MG63 (cell line): Measurements from ENCODE around the gene GLTPD2. TPM values are rescaled to one million over a fixed set of nuclear protein-coding genes. Genes with fewer than 3 reads are reported as not detected.
A peak's percentile ranks its signal among the peaks of the same experiment; 100 is the strongest.
"Not testable (repeated sequence)": the region's sequence is repeated elsewhere in the genome, so short reads cannot be mapped to it uniquely, and the experiment has no call there.

Experiments
- DNase-seq: peaks from one replicate; pipeline ENCODE4 v3.0.0-alpha.2; 2020
- H3K27me3 ChIP-seq: fragments of 250-450 bp; sonication (Bioruptor Pico); 2 replicates; pipeline ENCODE4 v1.5.1; 2020; ENCODE audit warnings: mild to moderate bottlenecking, moderate library complexity
- H3K36me3 ChIP-seq: fragments of 250-450 bp; sonication (Bioruptor Pico); 2 replicates; pipeline ENCODE4 v1.5.1; 2020; ENCODE audit warnings: mild to moderate bottlenecking, moderate library complexity
- H3K4me3 ChIP-seq: fragments of 250-450 bp; sonication (Bioruptor Pico); 2 replicates; pipeline ENCODE4 v1.5.1; 2020; ENCODE audit warnings: mild to moderate bottlenecking, moderate library complexity
- H3K9me3 ChIP-seq: fragments of 250-450 bp; sonication (Bioruptor Pico); 2 replicates; pipeline ENCODE4 v1.5.1; 2020; ENCODE audit warnings: mild to moderate bottlenecking, moderate library complexity
- total RNA-seq: library from RNA; depleted of rRNA; stranded (reverse); fragments of >200 nt; shearing (Covaris generic); gene quantifications from 2 replicates; pipeline ENCODE4 v1.2.3, GENCODE V29; 2014; ENCODE audit warnings: low replicate concordance; rRNA removed

GLTPD2 gene
- total RNA-seq, 1 experiment from 2014 or later = not detected

- no peaks in the 10 kb centered on the region for H3K27me3 ChIP-seq
- H3K9me3 ChIP-seq = no peaks in the 10 kb centered on the region
- DNase-seq = no peak
- H3K36me3 ChIP-seq = no peaks in the 10 kb centered on the region
- no peak overlapping the region for H3K4me3 ChIP-seq
These were observed 34.8 kb downstream of the GLTPD2 start for GRCh38 chr17:4823373-4824089.

GRCh38 chr17:4827399-4827798, 38.6 kb downstream of the GLTPD2 start:
- no peaks in the 10 kb centered on the region for H3K9me3 ChIP-seq
- no peaks in the 10 kb centered on the region for H3K36me3 ChIP-seq
- no peak overlapping the region for H3K4me3 ChIP-seq
- DNase-seq = no peak
- no peaks in the 10 kb centered on the region for H3K27me3 ChIP-seq

- not testable (repeated sequence) for H3K9me3 ChIP-seq, H3K27me3 ChIP-seq, DNase-seq, H3K36me3 ChIP-seq
- H3K4me3 ChIP-seq = peak overlapping the region; percentile 69
These were observed 44.0 kb downstream of the GLTPD2 start for GRCh38 chr17:4832829-4833177.

- no peaks in the 10 kb centered on the region for H3K27me3 ChIP-seq
- DNase-seq = peak; percentile 76
- peak within 1 kb of the TSS; percentile 69 for H3K4me3 ChIP-seq
- no peaks in the 10 kb centered on the region for H3K9me3 ChIP-seq
- H3K36me3 ChIP-seq = no peaks in the 10 kb centered on the region
These were observed 44.6 kb downstream of the GLTPD2 start, which contains the start of gene MINK1 for GRCh38 chr17:4833178-4833940. TSS of gene MINK1 (plus strand) at chr17:4833340. CDS start at chr17:4833584, 244 bp downstream.

GRCh38 chr17:4833941-4834680, 45.3 kb downstream of the GLTPD2 start:
- H3K4me3 ChIP-seq = peak overlapping the region; percentile 69
- no peaks in the 10 kb centered on the region for H3K9me3 ChIP-seq
- peak; percentile 16 for DNase-seq
- no peaks in the 10 kb centered on the region for H3K27me3 ChIP-seq
- H3K36me3 ChIP-seq = no peaks in the 10 kb centered on the region

GRCh38 chr17:4834681-4835020, 45.9 kb downstream of the GLTPD2 start:
- Histone ChIP-seq H3K9me3 (no peaks in the 10 kb centered on the region), H3K4me3 (peak overlapping the region; percentile 69), H3K27me3 (no peaks in the 10 kb centered on the region), H3K36me3 (no peaks in the 10 kb centered on the region)
- DNase-seq = no peak

GRCh38 chr17:4836221-4836620, 47.5 kb downstream of the GLTPD2 start:
- no peaks in the 10 kb centered on the region for H3K9me3 ChIP-seq
- H3K4me3 ChIP-seq = no peak overlapping the region
- H3K27me3 ChIP-seq = no peaks in the 10 kb centered on the region
- H3K36me3 ChIP-seq = no peaks in the 10 kb centered on the region
- DNase-seq = no peak

GRCh38 chr17:4837471-4838308, 48.9 kb downstream of the GLTPD2 start:
- Histone ChIP-seq H3K27me3 (no peaks in the 10 kb centered on the region), H3K36me3 (no peaks in the 10 kb centered on the region), H3K4me3 (no peak overlapping the region), H3K9me3 (no peaks in the 10 kb centered on the region)
- no peak for DNase-seq

GRCh38 chr17:4838309-4838785, 49.6 kb downstream of the GLTPD2 start:
- Histone ChIP-seq H3K4me3 (no peak overlapping the region), H3K36me3 (no peaks in the 10 kb centered on the region), H3K9me3 (no peaks in the 10 kb centered on the region), H3K27me3 (no peaks in the 10 kb centered on the region)
- no peak for DNase-seq

- no peak for DNase-seq
- Histone ChIP-seq H3K4me3 (no peak overlapping the region), H3K27me3 (no peaks in the 10 kb centered on the region), H3K36me3 (no peaks in the 10 kb centered on the region), H3K9me3 (no peaks in the 10 kb centered on the region)
These were observed 50.5 kb downstream of the GLTPD2 start for GRCh38 chr17:4839221-4839620.

Other genes starting within 250 kb of the GLTPD2 start
- 34.0 and 63.2 TPM in 2 replicates for gene MYBBP1A, start 233.6 kb upstream of the GLTPD2 start, total RNA-seq
- not detected in 2 replicates for gene GGT6, start 228.4 kb upstream of the GLTPD2 start, total RNA-seq
- gene SMTNL2, start 204.4 kb upstream of the GLTPD2 start, total RNA-seq = not detected in 2 replicates
- not detected in 2 replicates for gene ALOX15, start 147.3 kb upstream of the GLTPD2 start, total RNA-seq
- gene PELP1, start 84.8 kb upstream of the GLTPD2 start, total RNA-seq = 13.6 and 15.7 TPM in 2 replicates
- gene ARRB2, start 78.3 kb upstream of the GLTPD2 start, total RNA-seq = 5.7 and 10.5 TPM in 2 replicates
- gene MED11, start 57.5 kb upstream of the GLTPD2 start, total RNA-seq = 13.2 and 19.4 TPM in 2 replicates
- 0.30 and 0.33 TPM in 2 replicates for gene ZMYND15, start 49.1 kb upstream of the GLTPD2 start, total RNA-seq
- gene CXCL16, start 49.0 kb upstream of the GLTPD2 start, total RNA-seq = 1.8 and 3.7 TPM in 2 replicates
- not detected in 2 replicates for gene TM4SF5, start 17.1 kb upstream of the GLTPD2 start, total RNA-seq
- not detected in 2 replicates for gene VMO1, start 2.6 kb upstream of the GLTPD2 start, total RNA-seq
- 149 and 177 TPM in 2 replicates for gene PSMB6, start 7.2 kb downstream of the GLTPD2 start, total RNA-seq
- 3.7 and 5.8 TPM in 2 replicates for gene PLD2, start 18.2 kb downstream of the GLTPD2 start, total RNA-seq
- gene MINK1, start 44.4 kb downstream of the GLTPD2 start, total RNA-seq = 15.1 and 19.1 TPM in 2 replicates
- 0.16 and 0.94 TPM in 2 replicates for gene C17orf107, start 110.6 kb downstream of the GLTPD2 start, total RNA-seq
- 0.07 TPM in 1 of 2 replicates, not detected in the other for gene CHRNE, start 114.1 kb downstream of the GLTPD2 start, total RNA-seq
- not detected in 2 replicates for gene GP1BA, start 143.3 kb downstream of the GLTPD2 start, total RNA-seq
- gene SLC25A11, start 151.1 kb downstream of the GLTPD2 start, total RNA-seq = 48.0 and 87.3 TPM in 2 replicates
- gene RNF167, start 151.3 kb downstream of the GLTPD2 start, total RNA-seq = 20.4 and 29.9 TPM in 2 replicates
- gene PFN1, start 159.6 kb downstream of the GLTPD2 start, total RNA-seq = 182 and 263 TPM in 2 replicates
- gene ENO3, start 162.2 kb downstream of the GLTPD2 start, total RNA-seq = 1.3 TPM in 1 of 2 replicates, not detected in the other
- 32.2 and 88.3 TPM in 2 replicates for gene SPAG7, start 178.9 kb downstream of the GLTPD2 start, total RNA-seq
- gene CAMTA2, start 198.7 kb downstream of the GLTPD2 start, total RNA-seq = 1.9 and 5.6 TPM in 2 replicates
- gene INCA1, start 208.6 kb downstream of the GLTPD2 start, total RNA-seq = not detected in 2 replicates
- 19.1 and 58.1 TPM in 2 replicates for gene KIF1C, start 209.0 kb downstream of the GLTPD2 start, total RNA-seq
- not detected in 2 replicates for gene SLC52A1, start 246.5 kb downstream of the GLTPD2 start, total RNA-seq